ENCODE results near the gene C6orf47. TPM values are rescaled to one million over a fixed set of nuclear protein-coding genes. Genes with fewer than 3 reads are reported as not detected.

The C6orf47 gene
- total and polyA plus RNA-seq, 7 experiments from 2014 or later, result 14.0 to 33.7 (median 23.2) TPM

- H3K27ac Mint-ChIP-seq, result peak overlapping the region; percentile 81 to 95 (median 88)
- DNase-seq (peak in 7 of 9 donors; percentile 18 to 48 (median 32)), ATAC-seq (peak; percentile 47)
- intact Hi-C loops (cut with micrococcal nuclease), result loop anchor here (1.0 to 10.0 kb wide), 3 partner anchors 8 to 1755 kb away; partner anchors contain the start of genes BAG6 (in 2 of the 2), CUTA (in 1 of the 2), HSD17B8 (in 1 of the 2) and PHF1 (in 1 of the 2)
- POLR2A ChIA-PET, result interaction anchor here (0.6 to 7.1 kb wide), 9 partner anchors 7 to 310 kb away, joined by 3 to 193 read pairs (median 5); partner anchors contain the start of genes APOM, BAG6, DDX39B and LSM2
- peak overlapping the region; percentile 88 for H3K27ac ChIP-seq (ENCODE audit: low read depth, low read length)
- peaks cover 43 to 54% of the 10 kb centered on the region in 2 donors for H3K4me1 ChIP-seq (ENCODE audit: control insufficient read depth in 2 of 2, insufficient read depth in 2 of 2, low read length in 2 of 2)
- H3K27me3 Mint-ChIP-seq, result peaks cover 0 to under 1% (median 0%) of the 10 kb centered on the region in 5 donors
- peak overlapping the region; percentile 79 for H3K4me3 ChIP-seq (ENCODE audit: low read length)
- peaks cover 6 to 46% (median 19%) of the 10 kb centered on the region in 5 donors for H3K36me3 Mint-ChIP-seq
- H3K4me3 Mint-ChIP-seq, result peak overlapping the region; percentile 89 to 98 (median 92)
- H3K9me3 Mint-ChIP-seq, result peaks cover 0 to under 1% (median 0%) of the 10 kb centered on the region in 11 donors
- CTCF ChIA-PET, result no interaction called here
- no peaks in the 10 kb centered on the region for H3K9me3 ChIP-seq (ENCODE audit: control insufficient read depth in 2 of 3, low read length in 3 of 3)
- peaks cover 60 to 92% (median 83%) of the 10 kb centered on the region in 7 donors for H3K4me1 Mint-ChIP-seq
- peaks cover 0 to 38% (median 6%) of the 10 kb centered on the region in 3 experiments for H3K36me3 ChIP-seq (ENCODE audit: control insufficient read depth in 2 of 3, insufficient read depth in 3 of 3, low read length in 3 of 3)
- no peaks in the 10 kb centered on the region for H3K27me3 ChIP-seq (ENCODE audit: control insufficient read depth in 2 of 2, insufficient read depth in 2 of 2, low read length in 2 of 2)
These were observed 763 bp downstream of the C6orf47 start for GRCh38 chr6:31659649-31660380.

- DNase-seq (no peak), ATAC-seq (no peak)
- Histone ChIP-seq H3K4me3 (ENCODE audit: low read length) (peak overlapping the region; percentile 79), H3K27ac (ENCODE audit: low read depth, low read length) (peak overlapping the region; percentile 88), H3K9me3 (ENCODE audit: control insufficient read depth in 2 of 3, low read length in 3 of 3) (no peaks in the 10 kb centered on the region), H3K27me3 (ENCODE audit: control insufficient read depth in 2 of 2, insufficient read depth in 2 of 2, low read length in 2 of 2) (no peaks in the 10 kb centered on the region), H3K36me3 (ENCODE audit: control insufficient read depth in 2 of 3, insufficient read depth in 3 of 3, low read length in 3 of 3) (peaks cover 0 to 38% (median 6%) of the 10 kb centered on the region in 3 experiments), H3K4me1 (ENCODE audit: control insufficient read depth in 2 of 2, insufficient read depth in 2 of 2, low read length in 2 of 2) (peaks cover 40 to 49% of the 10 kb centered on the region in 2 donors)
- ChIA-PET CTCF (interaction anchor here (0.7 kb wide), 1 partner anchor 940 kb away, joined by 3 read pairs; no protein-coding TSS in a partner anchor), POLR2A (interaction anchor here (0.6 to 1.3 kb wide), 3 partner anchors 80 to 310 kb away, joined by 3 to 7 read pairs (median 3); partner anchors contain the start of gene DDX39B)
- H3K4me1 Mint-ChIP-seq, result peaks cover 53 to 85% (median 77%) of the 10 kb centered on the region in 7 donors
- H3K36me3 Mint-ChIP-seq, result peaks cover 6 to 39% (median 16%) of the 10 kb centered on the region in 5 donors
- H3K27me3 Mint-ChIP-seq, result no peaks in the 10 kb centered on the region
- H3K9me3 Mint-ChIP-seq, result no peaks in the 10 kb centered on the region
- peak overlapping the region; percentile 81 to 95 (median 88) for H3K27ac Mint-ChIP-seq
- peak overlapping the region; percentile 89 to 98 (median 92) for H3K4me3 Mint-ChIP-seq
- intact Hi-C loops (cut with micrococcal nuclease), result no loop called here
These were observed 1.5 kb downstream of the C6orf47 start for GRCh38 chr6:31658983-31659648.

GRCh38 chr6:31658158-31658688 is 2.4 kb downstream of the C6orf47 start:
- ChIA-PET CTCF (interaction anchor here (0.6 to 0.7 kb wide), 2 partner anchors 109 to 939 kb away, joined by 3 read pairs; no protein-coding TSS in a partner anchor), POLR2A (interaction anchor here (0.8 to 1.4 kb wide), 3 partner anchors 13 to 117 kb away, joined by 4 to 7 read pairs (median 4); partner anchors contain the start of genes DDX39B and LY6G5C)
- no peak overlapping the region for H3K4me3 ChIP-seq (ENCODE audit: low read length)
- Mint-ChIP-seq H3K4me3 (peak overlapping the region; percentile 42 to 98 (median 85)), H3K27ac (peak overlapping the region in 8 of 9 donors; percentile 62 to 92 (median 85)), H3K9me3 (no peaks in the 10 kb centered on the region), H3K27me3 (no peaks in the 10 kb centered on the region), H3K36me3 (peaks cover 5 to 31% (median 12%) of the 10 kb centered on the region in 5 donors), H3K4me1 (peaks cover 44 to 76% (median 71%) of the 10 kb centered on the region in 7 donors)
- peaks cover 0 to 38% (median 6%) of the 10 kb centered on the region in 3 experiments for H3K36me3 ChIP-seq (ENCODE audit: control insufficient read depth in 2 of 3, insufficient read depth in 3 of 3, low read length in 3 of 3)
- intact Hi-C loops (cut with micrococcal nuclease), result no loop called here
- no peak for ATAC-seq
- no peaks in the 10 kb centered on the region for H3K9me3 ChIP-seq (ENCODE audit: control insufficient read depth in 2 of 3, low read length in 3 of 3)
- H3K4me1 ChIP-seq (ENCODE audit: control insufficient read depth in 2 of 2, insufficient read depth in 2 of 2, low read length in 2 of 2), result peaks cover 35 to 45% of the 10 kb centered on the region in 2 donors
- no peak for DNase-seq
- H3K27me3 ChIP-seq (ENCODE audit: control insufficient read depth in 2 of 2, insufficient read depth in 2 of 2, low read length in 2 of 2), result no peaks in the 10 kb centered on the region
- H3K27ac ChIP-seq (ENCODE audit: low read depth, low read length), result peak overlapping the region; percentile 88

GRCh38 chr6:31657406-31658157 is 3.0 kb downstream of the C6orf47 start:
- POLR2A ChIA-PET, result interaction anchor here (0.5 to 1.4 kb wide), 4 partner anchors 14 to 168 kb away, joined by 3 to 7 read pairs (median 4); partner anchors contain the start of genes DDX39B and LY6G5C
- Mint-ChIP-seq H3K27ac (peak overlapping the region; percentile 60 to 92 (median 85)), H3K4me1 (peaks cover 41 to 78% (median 72%) of the 10 kb centered on the region in 7 donors), H3K9me3 (no peaks in the 10 kb centered on the region), H3K4me3 (peak overlapping the region; percentile 61 to 98 (median 85)), H3K36me3 (peaks cover 5 to 32% (median 12%) of the 10 kb centered on the region in 5 donors), H3K27me3 (no peaks in the 10 kb centered on the region)
- peaks cover 32 to 41% of the 10 kb centered on the region in 2 donors for H3K4me1 ChIP-seq (ENCODE audit: control insufficient read depth in 2 of 2, insufficient read depth in 2 of 2, low read length in 2 of 2)
- intact Hi-C loops (cut with micrococcal nuclease), result no loop called here
- DNase-seq (peak in 3 of 9 donors; percentile 18 to 37 (median 25)), ATAC-seq (no peak)
- H3K4me3 ChIP-seq (ENCODE audit: low read length), result no peak overlapping the region
- peaks cover 0 to 38% (median 6%) of the 10 kb centered on the region in 3 experiments for H3K36me3 ChIP-seq (ENCODE audit: control insufficient read depth in 2 of 3, insufficient read depth in 3 of 3, low read length in 3 of 3)
- no peaks in the 10 kb centered on the region for H3K9me3 ChIP-seq (ENCODE audit: control insufficient read depth in 2 of 3, low read length in 3 of 3)
- no peaks in the 10 kb centered on the region for H3K27me3 ChIP-seq (ENCODE audit: control insufficient read depth in 2 of 2, insufficient read depth in 2 of 2, low read length in 2 of 2)
- peak overlapping the region; percentile 88 for H3K27ac ChIP-seq (ENCODE audit: low read depth, low read length)
- CTCF ChIA-PET, result interaction anchor here (0.6 to 0.7 kb wide), 2 partner anchors 132 to 1502 kb away, joined by 3 read pairs; no protein-coding TSS in a partner anchor

GRCh38 chr6:31655349-31656237 is 5.0 kb downstream of the C6orf47 start, which contains the start of gene APOM:
Gene APOM, plus strand, starts transcription at chr6:31655894. Its CDS starts 73 bp downstream, at chr6:31655967.
- POLR2A ChIA-PET, result interaction anchor here (0.5 to 8.3 kb wide), 5 partner anchors 8 to 80 kb away, joined by 3 to 193 read pairs (median 3); partner anchors contain the start of genes C6orf47, CSNK2B, GPANK1 and LTB
- CTCF ChIA-PET, result interaction anchor here (0.7 to 3.3 kb wide), 2 partner anchors 8 to 1020 kb away, joined by 3 to 19 read pairs; partner anchors contain the start of gene GPANK1
- H3K4me3 Mint-ChIP-seq, result peak within 1 kb of the TSS in 5 of 10 donors; percentile 16 to 65 (median 28)

More at GRCh38 chr6:31655349-31656237, 5.0 kb downstream of the C6orf47 start, which contains the start of gene APOM:
- Mint-ChIP-seq H3K36me3 (peaks cover 5 to 34% (median 9%) of the 10 kb centered on the region in 5 donors), H3K27ac (peak within 1 kb of the TSS in 8 of 9 donors; percentile 4 to 91 (median 57)), H3K4me1 (peaks cover 48 to 77% (median 74%) of the 10 kb centered on the region in 7 donors), H3K9me3 (peaks cover 0 to 11% (median 0%) of the 10 kb centered on the region in 11 donors), H3K27me3 (no peaks in the 10 kb centered on the region)
- intact Hi-C loops (cut with micrococcal nuclease), result no loop called here
- no peak within 1 kb of the TSS for H3K27ac ChIP-seq (ENCODE audit: low read depth, low read length)
- DNase-seq (no peak), ATAC-seq (no peak)
- H3K4me3 ChIP-seq (ENCODE audit: low read length), result no peak within 1 kb of the TSS
- H3K9me3 ChIP-seq (ENCODE audit: control insufficient read depth in 2 of 3, low read length in 3 of 3), result no peaks in the 10 kb centered on the region
- peaks cover 0 to 40% (median 6%) of the 10 kb centered on the region in 3 experiments for H3K36me3 ChIP-seq (ENCODE audit: control insufficient read depth in 2 of 3, insufficient read depth in 3 of 3, low read length in 3 of 3)
- no peaks in the 10 kb centered on the region for H3K27me3 ChIP-seq (ENCODE audit: control insufficient read depth in 2 of 2, insufficient read depth in 2 of 2, low read length in 2 of 2)
- peaks cover 39 to 47% of the 10 kb centered on the region in 2 donors for H3K4me1 ChIP-seq (ENCODE audit: control insufficient read depth in 2 of 2, insufficient read depth in 2 of 2, low read length in 2 of 2)

Measured in naive thymus-derived CD4-positive, alpha-beta T cell (primary cell).